K562 treated with DMSO at 1 percent for 4 hours (cell line): ENCODE data around the gene ORAI2. TPM values are rescaled to one million over a fixed set of nuclear protein-coding genes. Genes with fewer than 3 reads are reported as not detected.

Source experiments
- total RNA-seq: library from RNA; unstranded; fragments of 300-600 nt; gene quantifications from 2 replicates; pipeline ENCODE4 v1.2.3, GENCODE V29; 2022; ENCODE audit not compliant: insufficient read depth

The ORAI2 gene
- 38.7 and 56.0 TPM in 2 replicates for total RNA-seq

GRCh38 chr7:102433219-102434038, at the start of gene ORAI2:
ORAI2 (plus strand) TSS chr7:102433575; CDS start chr7:102438957, 5,382 bp downstream.

GRCh38 chr7:102395873-102396709, 37.3 kb upstream of the ORAI2 start, which contains the start of gene PRKRIP1:
PRKRIP1 (plus strand) TSS chr7:102396363; CDS start chr7:102396412, 49 bp downstream.

GRCh38 chr7:102464577-102465280, 31.4 kb downstream of the ORAI2 start, which contains the start of the genes ALKBH4 and LRWD1:
ALKBH4 (minus strand) TSS chr7:102464863; CDS start chr7:102464836, 27 bp downstream.
LRWD1 (plus strand) TSS chr7:102464984; CDS start chr7:102465081, 97 bp downstream.

GRCh38 chr7:102478314-102479208, 45.2 kb downstream of the ORAI2 start, which contains the start of gene POLR2J:
POLR2J (minus strand) TSS chr7:102478922; CDS start chr7:102478860, 62 bp downstream.

Other genes starting within 250 kb of the ORAI2 start
- gene SH2B2, start 146.7 kb upstream of the ORAI2 start, total RNA-seq: 1.3 and 2.0 TPM in 2 replicates
- not detected in 2 replicates for gene SPDYE6, start 77.1 kb upstream of the ORAI2 start, total RNA-seq
- 26.0 and 27.3 TPM in 2 replicates for gene PRKRIP1, start 37.2 kb upstream of the ORAI2 start, total RNA-seq
- 5.9 and 7.2 TPM in 2 replicates for gene ALKBH4, start 31.3 kb downstream of the ORAI2 start, total RNA-seq
- gene LRWD1, start 31.4 kb downstream of the ORAI2 start, total RNA-seq: 48.7 and 58.7 TPM in 2 replicates
- 130 and 146 TPM in 2 replicates for gene POLR2J, start 45.3 kb downstream of the ORAI2 start, total RNA-seq
- 4.9 and 13.9 TPM in 2 replicates for gene RASA4B, start 84.2 kb downstream of the ORAI2 start, total RNA-seq
- gene UPK3BL2, start 110.1 kb downstream of the ORAI2 start, total RNA-seq: 6.5 and 8.8 TPM in 2 replicates
- 1.0 TPM in 1 of 2 replicates, not detected in the other for gene SPDYE2, start 117.7 kb downstream of the ORAI2 start, total RNA-seq
- gene POLR2J3, start 139.0 kb downstream of the ORAI2 start, total RNA-seq: 26.0 and 30.4 TPM in 2 replicates
- 15.1 and 16.4 TPM in 2 replicates for gene RASA4, start 183.2 kb downstream of the ORAI2 start, total RNA-seq
- gene UPK3BL1, start 209.2 kb downstream of the ORAI2 start, total RNA-seq: 16.1 and 28.4 TPM in 2 replicates
- gene SPDYE2B, start 216.7 kb downstream of the ORAI2 start, total RNA-seq: 1.0 TPM in 1 of 2 replicates, not detected in the other
- gene POLR2J2, start 238.1 kb downstream of the ORAI2 start, total RNA-seq: 0.73 TPM in 1 of 2 replicates, not detected in the other